Choroid plexus epithelial cell (primary cell): ENCODE measurements around the gene ANTXRL.
"Not testable (repeated sequence)": the region's sequence is repeated elsewhere in the genome, so short reads cannot be mapped to it uniquely, and the experiment has no call there.

Source experiments
- DNase-seq: peaks from one replicate; pipeline ENCODE4 v3.0.0-alpha.2; 2010; ENCODE audit warnings: low read depth
- H3K4me3 ChIP-seq: 2 replicates; pipeline ENCODE4 v1.5.1; 2011; ENCODE audit warnings: low read depth, mild to moderate bottlenecking, control low read depth, low read length, moderate library complexity
- TF ChIP-seq, protein P1 (sequence below): conservative IDR thresholded peaks from 2 replicates; pipeline ENCODE4 v1.5.1; 2011; ENCODE audit warnings: low read depth, mild to moderate bottlenecking, control low read depth, inconsistent platforms, low read length, moderate library complexity

Gene ANTXRL

DNA sequence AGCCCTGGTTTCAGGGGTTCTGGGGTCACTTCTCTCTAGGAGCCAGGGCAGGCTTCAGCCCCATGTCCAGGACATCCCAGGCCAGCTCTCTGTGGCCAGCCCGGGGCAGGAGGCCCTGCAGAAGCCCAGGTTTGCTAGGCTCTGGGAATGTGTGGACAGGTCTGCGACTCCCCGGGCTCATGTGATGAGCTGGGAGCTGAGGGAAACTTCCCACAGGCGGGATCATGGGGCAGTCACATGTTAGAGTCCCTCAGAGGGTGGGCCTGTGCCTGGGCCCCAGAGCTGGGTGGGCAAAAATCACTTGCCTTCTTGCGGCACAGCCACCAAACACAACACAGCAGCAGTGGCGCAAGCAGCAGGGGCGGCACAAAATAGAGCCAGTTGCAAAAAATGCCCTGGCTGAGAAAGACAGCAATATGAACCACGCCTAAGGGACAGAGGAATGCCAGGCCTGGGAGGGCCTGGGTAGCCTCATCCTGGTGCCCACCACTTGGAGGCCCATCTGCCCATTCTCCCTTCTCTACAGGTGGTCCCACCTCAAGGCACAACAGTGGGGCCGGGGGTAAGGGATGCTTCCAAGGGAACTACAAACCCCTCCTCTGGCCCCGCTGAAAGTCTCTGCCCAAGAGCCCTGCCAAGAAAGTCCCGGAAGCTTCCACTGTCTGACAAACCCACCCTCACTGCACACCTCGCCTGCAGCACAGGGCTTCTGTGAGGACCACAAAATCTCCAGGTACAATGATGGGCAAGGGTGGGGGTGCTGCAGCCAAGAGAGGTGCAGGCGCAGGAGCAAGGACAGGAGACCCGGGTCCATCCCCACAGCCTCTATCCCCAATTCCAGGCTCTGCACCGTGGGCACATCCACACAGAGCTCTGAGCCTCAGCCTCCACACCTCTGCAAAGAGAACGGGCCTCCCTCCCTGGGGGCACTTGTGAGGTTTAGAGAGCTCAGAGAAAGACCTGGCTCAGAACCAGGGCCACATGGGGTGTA, 34.6 kb upstream of the ANTXRL start:
- DNase-seq, result no peak
- TF ChIP-seq, protein P1, sequence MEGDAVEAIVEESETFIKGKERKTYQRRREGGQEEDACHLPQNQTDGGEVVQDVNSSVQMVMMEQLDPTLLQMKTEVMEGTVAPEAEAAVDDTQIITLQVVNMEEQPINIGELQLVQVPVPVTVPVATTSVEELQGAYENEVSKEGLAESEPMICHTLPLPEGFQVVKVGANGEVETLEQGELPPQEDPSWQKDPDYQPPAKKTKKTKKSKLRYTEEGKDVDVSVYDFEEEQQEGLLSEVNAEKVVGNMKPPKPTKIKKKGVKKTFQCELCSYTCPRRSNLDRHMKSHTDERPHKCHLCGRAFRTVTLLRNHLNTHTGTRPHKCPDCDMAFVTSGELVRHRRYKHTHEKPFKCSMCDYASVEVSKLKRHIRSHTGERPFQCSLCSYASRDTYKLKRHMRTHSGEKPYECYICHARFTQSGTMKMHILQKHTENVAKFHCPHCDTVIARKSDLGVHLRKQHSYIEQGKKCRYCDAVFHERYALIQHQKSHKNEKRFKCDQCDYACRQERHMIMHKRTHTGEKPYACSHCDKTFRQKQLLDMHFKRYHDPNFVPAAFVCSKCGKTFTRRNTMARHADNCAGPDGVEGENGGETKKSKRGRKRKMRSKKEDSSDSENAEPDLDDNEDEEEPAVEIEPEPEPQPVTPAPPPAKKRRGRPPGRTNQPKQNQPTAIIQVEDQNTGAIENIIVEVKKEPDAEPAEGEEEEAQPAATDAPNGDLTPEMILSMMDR, result no peak

DNA sequence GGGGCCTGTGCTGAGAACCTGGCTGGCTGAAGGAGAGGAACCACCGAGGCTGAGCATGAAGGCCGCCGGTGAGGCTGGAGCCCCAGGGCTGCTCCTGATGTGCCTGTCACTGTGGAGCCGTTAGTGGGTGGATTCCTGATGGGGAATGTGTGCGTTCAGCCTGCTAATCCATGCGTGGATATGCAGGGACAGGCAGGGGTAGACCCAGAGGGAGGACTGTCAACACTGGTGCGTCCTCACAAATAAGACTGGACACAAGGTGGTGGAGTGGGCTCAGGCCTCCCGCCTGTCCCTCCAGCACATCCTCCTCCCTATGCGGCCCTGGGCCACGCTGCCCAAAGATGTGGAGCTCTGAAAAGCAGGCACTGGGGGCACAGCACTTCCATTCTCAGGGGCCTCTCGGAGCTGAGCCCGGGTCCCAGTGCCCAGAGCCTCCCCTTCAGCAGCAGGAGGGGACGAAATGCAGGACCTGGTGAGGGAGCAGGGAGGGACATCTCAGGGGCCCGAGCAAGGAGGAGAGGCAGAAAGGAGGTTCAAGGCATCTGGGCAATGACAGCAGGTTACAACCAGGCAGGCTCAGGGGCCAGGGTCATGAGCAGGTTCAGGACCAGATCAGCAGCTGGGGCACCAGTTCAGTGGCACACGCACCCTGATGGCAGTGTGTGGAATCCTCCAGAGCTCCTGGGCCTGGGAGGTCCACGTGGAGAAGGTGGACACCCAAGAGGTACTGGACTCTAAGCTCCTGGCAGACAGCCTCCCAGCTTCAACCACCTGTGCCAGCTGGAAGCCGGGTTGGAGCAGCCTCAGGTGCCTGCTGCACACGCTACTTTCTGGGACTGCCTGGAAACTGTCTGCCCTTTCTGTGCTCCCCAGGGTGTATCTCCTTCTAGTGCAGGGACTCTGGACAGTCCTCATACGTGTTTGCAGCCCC, 33.5 kb upstream of the ANTXRL start:
- TF ChIP-seq, protein P1, result no peak
- no peak overlapping the region for H3K4me3 ChIP-seq
- DNase-seq, result no peak

More for the DNA sequence above, 34.6 kb upstream of the ANTXRL start:
- H3K4me3 ChIP-seq, result no peak overlapping the region

DNA sequence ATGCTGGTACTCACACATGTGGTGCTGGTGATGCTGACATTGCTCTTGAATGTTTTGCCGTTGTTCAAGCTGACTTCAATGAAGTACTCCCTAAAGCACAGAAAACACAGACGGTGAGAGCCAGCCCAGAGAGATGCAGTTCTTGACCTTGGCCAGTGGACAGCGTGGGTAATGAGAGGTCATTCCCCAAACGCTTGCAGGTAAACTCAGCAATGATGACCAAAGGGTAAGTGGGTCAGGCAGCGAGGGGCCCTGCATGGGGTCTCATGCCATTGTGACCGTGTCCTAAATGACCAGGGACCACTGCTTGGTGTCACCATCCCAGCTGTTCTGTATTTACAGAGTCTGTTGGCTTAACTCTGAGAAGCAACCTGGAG, 32.8 kb upstream of the ANTXRL start:
- no peak for DNase-seq
- no peak overlapping the region for H3K4me3 ChIP-seq
- TF ChIP-seq, protein P1, result no peak

DNA sequence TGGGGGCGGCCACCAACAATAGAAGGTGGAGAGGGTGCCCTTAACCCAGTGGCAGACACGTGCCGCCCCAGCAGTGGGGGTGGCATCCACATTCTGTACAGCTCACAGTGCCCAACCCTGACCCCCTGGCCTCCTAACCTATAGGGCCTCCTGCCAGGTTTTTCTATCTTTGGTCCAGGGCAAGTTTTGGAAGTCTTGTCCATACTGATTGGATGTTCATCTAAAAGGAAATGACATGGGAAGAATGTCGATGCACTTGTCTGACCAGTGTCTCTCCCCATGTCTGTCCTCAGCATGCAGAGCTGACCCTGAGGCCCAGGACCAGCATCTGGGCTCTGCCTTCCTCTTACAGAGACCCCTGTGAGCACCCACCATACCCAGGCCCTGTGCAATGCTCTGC, 32.3 kb upstream of the ANTXRL start:
- no peak for DNase-seq
- TF ChIP-seq, protein P1, result no peak
- H3K4me3 ChIP-seq, result no peak overlapping the region

DNA sequence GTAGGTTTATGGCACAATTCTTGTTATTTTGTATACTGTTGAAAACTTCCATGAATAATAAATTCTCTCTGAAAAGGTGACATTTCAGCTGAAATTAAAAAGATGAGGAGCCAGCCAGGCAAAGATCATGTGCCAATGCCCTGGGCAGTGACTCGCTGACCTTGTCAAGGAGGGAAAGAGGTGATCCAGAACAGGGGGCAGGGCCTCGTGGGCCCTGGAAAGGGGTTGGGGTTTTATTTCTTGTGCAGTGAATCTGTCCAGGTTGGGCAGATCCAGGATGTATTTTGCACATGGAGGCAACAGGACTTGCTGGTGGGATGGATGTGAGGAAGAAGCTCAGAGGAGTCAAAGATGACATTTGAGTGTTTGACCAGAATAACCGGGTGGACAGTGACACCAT, 31.6 kb upstream of the ANTXRL start:
- not testable (repeated sequence) for DNase-seq, H3K4me3 ChIP-seq

DNA sequence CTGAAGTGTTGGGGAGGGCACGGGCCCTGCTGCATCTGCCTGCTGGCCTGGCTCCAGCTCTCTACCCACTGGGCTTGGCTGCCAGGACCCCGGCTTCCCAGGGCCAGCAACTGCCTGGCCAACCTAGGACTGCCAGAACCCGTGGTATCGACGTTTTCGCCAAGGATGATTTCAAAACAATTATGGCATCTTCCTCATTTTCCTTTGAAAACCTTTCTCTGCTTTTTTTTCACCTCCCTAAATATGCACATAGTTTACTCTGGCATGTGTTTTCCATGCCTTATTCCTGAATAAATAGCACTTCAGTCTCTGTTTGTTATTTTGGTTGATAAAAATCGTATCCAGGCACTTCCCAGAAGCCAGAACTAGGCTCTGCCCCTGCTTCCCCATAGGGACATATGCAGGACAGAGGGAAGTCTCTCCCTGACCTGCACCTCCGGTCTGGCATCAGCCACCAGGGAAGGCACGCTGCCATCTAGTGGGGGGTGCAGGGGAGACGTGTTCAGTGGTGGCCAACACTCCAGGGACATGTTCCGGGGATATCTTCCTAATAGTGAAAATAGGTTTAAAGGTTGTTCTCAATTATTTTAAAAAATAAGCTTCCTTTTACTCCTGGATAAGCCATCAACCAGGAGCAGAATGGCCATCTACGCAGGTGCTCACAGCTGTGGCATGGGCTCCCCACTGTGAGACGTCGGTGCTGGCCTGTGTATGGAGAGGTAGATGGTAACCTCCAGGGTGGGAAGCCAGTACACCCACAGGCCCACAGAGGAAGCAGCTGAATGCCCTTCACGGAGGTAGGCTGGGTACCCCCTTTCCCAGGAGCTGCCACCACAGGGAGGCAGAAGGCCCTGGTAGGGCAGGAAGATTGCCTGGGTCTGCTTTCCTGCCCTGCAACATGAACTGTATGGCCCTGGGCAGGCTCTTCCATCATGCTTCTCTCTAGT, 30.7 kb upstream of the ANTXRL start:
- DNase-seq, result peak; percentile 33
- TF ChIP-seq, protein P1, result peak; percentile 51

DNA sequence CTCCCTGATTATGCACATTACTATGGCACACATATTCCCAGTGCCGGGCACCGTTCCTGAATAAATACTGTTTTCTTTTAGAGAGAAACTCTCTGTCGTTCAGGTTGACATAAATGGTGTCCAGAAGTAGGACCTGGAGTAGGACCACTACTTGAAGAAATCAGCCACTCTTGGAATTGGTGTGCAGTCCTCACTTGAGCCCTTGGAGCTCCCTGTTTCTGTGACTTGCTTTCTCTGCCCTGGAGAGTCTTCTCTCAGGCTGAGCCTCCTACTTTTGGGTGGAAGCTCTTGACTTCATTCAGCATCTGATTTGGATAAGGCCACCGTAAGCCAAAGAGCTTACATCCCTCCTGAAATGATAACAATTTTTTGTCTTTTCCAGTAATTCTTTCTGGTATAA, 29.7 kb upstream of the ANTXRL start:
- DNase-seq, result no peak
- TF ChIP-seq, protein P1, result no peak
- no peak overlapping the region for H3K4me3 ChIP-seq

More for the DNA sequence above, 30.7 kb upstream of the ANTXRL start:
- H3K4me3 ChIP-seq, result no peak overlapping the region

DNA sequence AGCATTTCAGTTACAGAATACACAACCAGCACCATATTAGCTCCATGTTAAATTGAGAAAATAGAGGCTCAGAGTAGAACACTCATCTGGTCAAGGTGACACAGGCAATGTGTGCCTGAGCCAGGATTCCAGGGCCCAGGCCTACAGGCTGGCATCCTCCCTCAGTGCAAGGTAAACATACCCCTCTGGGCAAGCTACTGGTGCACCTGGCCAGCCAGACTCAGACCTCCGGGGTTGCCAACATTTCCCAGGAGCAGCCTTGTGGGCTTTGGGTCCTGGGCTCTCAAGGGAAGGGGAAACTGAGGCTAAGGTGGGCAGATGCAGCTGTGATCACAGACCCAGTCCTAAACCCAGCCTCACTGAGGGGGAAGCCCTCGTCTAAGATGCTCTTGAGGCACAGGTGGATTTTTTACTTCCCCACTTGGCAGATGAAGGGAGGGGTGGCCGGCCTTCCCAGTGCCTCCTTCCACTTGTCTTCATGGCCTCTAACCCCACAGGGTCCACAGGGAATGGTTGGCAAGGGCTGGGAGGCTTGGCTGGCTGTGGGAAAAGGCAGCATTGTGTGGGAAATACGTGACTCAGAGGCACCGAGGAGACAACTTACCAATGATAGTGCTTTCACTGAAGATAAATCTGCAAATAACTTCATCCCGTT, 23.8 kb upstream of the ANTXRL start:
- not testable (repeated sequence) for H3K4me3 ChIP-seq, DNase-seq
